Stimulated activated CD8-positive, alpha-beta memory T cell treated with anti-CD3 and anti-CD28 coated beads, Interleukin-15, amount 100 ng/mL, for 48 hours (primary cell): ENCODE data around the gene ZBTB46.
"Not testable (repeated sequence)": the region's sequence is repeated elsewhere in the genome, so short reads cannot be mapped to it uniquely, and the experiment has no call there.

Experiments
- DNase-seq, 2 donors: peaks; one replicate each; pipeline ENCODE4 v3.0.0-alpha.2; 2020; ENCODE audit warnings: low read depth in 2 of 2

Gene ZBTB46

DNA sequence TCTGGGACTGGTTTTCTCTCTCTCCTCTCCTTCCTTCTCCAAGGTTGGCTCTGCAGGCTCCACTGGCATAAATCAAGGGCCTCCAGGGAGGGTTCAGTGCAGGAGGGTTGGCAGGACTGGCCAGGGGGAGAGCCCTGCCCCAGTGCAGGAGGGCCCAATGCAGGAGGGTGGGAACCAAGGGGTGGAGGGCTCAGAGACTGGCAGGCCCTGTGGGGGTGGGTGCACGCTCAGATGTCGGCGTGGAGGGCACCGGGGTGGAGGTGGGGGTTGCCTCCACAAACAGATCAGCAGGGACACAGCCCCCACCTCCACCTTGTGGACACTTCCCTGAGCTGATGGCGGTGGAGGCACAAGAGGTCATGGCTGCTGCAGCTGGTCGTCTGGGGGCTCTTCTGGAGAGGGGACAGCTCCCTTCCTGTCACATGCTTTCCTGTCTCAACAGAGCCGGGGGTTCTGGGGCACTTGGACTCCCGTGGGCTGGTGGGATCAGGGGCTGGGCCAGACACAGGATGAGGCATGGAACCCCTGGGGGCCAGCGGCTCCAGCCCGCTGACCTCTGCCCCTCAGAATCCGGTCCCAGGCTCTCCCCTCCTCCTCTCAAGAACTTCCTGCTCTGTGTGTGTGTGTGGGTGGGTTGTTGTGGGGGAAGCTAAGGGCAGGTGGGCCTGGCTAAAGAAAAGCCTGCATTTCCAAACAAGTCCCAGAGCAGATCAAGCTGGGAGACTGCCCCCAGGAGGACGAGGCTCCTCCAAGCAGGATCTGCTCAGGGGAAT lies 27.5 kb upstream of the ZBTB46 start:
- DNase-seq: no peak

DNA sequence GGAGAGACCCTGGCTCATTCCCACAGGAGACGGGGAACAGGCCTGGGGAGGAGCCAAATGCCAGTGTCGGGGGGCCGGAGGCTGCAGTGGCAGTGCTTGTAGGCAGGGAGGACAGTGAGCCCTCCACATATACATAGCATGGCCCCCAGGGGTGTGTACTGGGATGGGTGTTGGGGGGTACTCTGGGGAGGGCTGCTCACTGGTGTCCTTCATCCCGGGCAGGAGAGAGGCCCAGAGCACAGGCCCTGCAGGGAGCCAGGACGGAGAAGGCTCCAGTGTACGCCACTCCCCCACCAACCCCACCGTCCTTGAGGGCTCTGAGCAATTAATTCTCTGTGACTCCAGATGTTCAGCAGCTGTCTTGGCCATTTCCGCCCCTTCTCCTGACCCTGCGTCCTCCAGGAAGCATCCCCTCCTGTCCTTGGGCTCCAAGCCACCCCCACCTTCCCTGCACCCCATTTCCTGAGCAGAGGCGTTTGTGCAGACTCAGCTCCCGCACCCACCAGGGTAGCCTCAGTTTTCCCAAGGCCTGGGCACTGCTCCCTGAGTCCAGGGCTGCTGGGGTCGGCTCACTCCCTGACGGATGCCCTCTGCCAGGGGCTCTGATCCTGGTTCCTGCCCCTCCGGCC lies 26.8 kb upstream of the ZBTB46 start:
- DNase-seq: no peak

DNA sequence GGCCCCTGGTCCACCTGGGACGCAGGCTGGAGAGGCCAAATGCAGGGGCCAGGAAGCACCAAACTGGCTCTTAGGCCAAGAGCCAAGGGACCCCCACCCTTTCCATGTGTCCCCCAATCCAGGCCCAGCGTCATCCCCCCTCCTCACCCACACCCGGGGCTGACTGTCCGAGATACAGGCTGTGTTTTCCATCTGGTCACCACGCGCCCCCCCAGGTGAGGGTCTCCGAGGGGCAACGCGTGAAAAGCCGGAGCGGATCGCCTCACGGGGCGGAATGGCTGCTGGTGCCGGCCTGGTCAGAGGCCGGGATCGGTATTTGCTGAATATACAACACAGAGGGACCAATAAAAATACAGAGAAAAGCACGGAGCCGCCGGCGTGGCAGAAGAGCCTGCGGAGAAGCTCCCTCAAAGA lies 25.0 kb upstream of the ZBTB46 start:
- DNase-seq: no peak

DNA sequence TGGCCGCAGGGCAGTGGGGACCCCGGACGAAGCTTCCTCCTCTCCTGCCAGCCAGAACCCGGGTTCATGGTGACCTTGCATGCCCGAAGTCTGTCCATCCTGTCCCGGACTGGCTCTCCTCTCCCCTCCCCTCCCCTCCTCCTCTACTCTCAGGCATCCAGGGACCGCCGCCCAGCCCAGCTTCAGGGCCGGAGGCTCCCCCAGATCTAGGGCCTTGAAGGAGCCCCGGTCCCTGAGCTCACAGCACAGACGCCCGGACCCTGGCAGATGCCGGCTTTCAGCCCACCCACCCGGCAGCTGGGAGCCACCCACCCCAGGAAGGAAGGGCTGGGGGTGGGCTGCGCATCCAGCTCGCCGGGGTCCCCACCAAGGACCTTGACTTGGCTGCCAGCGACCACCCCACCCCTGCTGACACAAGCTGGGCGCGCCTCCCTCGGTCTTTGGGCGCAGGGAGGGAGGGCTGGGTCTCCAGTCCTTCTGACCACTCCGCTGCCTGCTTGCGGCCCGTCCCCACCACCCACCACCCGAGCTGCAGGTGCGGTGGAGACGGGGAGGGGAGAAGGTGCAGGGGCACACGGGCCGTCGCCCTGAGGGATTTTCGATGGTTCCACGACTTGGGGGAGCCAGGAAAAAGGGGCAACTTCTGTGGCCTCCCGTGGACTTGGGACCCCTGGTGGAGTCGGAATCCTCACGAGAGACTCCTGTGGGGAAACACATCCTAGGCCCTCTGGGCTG lies 24.5 kb upstream of the ZBTB46 start:
- no peak for DNase-seq

DNA sequence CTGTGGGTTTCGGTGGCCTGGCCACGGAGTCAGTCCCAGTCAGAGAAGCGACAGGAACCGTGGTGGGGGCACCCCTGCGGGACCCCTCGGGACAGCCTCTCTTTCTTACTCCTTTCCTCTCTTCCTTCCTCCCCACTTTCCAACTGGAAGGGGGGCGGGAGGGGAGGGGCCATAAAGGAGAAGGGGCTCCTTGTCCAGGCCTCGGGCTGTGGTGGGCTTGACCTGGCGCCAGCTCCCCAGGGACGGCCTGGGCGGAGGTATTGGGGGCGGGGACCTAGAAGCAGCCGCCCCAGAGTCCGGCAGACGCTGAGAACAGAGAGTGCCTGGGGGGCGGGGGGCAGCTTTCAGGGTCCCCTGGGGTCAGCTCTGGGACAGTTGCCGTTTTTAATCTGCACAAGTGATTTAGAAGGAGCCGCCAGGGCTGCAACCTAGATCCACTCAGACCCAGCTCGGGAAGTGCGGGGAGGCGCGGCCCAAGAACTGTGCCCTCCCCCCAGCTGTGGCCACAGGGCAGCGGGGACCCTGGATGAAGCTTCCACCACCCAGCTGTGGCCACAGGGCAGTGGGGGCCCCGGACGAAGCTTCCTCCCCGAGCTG lies 23.8 kb upstream of the ZBTB46 start:
- no peak for DNase-seq

DNA sequence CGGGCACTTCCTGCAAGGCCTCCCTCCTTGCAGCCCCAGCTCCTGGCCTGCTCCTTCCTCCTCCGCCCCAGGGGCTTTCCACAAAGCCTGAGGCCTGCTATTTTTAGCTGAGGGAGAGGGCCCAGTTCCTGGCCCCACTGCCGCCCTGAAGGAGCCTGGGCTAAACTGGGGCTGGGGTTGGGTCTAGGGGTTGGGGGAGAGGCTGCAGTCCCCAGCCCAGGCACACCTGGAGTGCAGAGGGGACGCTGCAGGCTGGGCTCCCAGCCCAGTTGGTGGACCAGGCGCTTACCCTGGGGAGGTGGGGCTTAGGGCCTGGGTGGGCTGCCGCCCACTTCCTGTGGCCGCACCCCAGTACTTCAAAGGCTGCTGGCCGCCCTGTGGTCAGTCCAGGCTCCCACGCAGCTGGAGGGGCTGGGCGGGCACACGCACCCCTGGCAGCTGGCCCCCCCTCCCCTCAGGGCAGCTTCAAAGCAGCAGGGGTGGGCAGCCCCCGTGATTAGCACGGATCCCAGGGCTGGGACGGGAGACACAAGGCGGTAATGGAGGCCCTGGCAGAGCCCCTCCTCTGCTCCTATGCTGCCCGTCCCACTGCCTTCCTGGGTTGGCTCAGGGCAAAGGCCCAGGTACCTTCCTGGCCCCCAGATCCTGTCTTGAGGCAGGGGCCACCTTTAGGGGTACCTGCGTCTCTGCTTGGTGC lies 23.2 kb upstream of the ZBTB46 start:
- DNase-seq: no peak

DNA sequence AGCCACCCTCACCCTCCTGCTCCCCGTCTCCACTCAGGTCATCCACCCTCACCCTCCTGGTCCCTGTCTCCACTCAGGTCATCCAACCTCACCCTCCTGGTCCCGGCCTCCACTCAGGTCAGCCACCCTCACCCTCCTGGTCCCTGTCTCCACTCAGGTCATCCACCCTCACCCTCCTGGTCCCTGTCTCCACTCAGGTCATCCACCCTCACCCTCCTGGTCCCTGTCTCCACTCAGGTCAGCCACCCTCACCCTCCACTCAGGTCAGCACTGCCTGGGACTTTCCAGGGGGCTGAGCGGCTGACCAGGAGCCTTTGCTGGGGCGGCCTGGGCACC lies 22.6 kb upstream of the ZBTB46 start:
- not testable (repeated sequence) for DNase-seq

DNA sequence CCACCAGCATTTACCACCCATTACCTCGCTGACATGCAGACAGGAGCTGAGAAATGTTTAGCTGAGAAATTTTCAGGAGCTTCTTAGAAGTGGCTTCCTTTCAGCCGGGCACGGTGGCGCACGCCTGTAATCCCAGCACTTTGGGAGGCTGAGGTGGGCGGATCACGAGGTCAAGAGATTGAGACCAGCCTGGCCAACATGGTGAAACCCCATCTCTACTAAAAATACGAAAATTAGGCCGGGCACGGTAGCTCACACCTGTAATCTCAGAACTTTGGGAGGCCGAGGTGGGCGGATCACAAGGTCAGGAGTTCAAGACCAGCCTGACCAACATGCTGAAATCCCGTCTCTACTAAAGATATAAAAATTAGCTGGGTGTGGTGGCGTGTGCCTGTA lies 20.5 kb upstream of the ZBTB46 start:
- not testable (repeated sequence) for DNase-seq

DNA sequence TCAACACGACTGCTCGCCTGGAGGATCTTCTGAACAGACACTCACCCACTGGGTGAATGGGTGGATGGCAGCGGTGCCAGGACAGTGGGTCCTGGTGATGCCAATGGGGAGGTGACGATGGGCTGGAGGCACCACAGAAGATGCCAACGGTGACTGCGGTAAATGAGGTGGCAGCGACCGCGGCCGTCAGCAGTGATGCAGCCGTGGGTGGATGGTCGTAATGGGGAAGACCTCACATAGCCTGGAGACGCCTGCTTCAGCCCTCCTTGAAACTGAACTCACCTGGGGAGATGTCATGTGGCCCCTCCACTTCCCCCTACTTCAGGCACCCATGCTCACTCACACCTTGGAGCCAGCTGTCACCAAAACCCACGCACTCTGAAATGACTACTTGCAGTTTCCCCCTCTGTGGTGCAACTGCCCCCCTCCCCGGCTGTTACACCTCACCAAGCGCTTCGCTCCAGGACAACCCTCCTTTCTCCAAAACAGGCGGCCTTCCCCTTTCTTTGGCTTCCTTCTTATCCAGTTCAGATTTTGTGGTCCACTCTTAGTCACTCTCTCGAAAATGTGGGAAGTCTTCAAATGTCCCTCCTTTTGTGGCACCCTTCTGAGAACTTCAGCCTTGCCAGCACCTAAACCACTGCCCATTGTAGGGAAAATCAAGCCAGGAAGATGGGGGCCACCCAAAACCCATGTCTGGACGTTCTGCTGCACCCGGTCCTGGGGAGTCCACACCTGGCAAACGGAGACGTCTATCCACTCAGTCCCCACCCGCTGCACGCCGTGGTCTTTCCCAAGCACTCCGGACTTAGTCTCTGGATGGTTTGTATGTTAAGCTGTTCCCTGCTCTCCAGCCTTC lies 19.9 kb upstream of the ZBTB46 start:
- DNase-seq: peak; percentile 62 to 63

DNA sequence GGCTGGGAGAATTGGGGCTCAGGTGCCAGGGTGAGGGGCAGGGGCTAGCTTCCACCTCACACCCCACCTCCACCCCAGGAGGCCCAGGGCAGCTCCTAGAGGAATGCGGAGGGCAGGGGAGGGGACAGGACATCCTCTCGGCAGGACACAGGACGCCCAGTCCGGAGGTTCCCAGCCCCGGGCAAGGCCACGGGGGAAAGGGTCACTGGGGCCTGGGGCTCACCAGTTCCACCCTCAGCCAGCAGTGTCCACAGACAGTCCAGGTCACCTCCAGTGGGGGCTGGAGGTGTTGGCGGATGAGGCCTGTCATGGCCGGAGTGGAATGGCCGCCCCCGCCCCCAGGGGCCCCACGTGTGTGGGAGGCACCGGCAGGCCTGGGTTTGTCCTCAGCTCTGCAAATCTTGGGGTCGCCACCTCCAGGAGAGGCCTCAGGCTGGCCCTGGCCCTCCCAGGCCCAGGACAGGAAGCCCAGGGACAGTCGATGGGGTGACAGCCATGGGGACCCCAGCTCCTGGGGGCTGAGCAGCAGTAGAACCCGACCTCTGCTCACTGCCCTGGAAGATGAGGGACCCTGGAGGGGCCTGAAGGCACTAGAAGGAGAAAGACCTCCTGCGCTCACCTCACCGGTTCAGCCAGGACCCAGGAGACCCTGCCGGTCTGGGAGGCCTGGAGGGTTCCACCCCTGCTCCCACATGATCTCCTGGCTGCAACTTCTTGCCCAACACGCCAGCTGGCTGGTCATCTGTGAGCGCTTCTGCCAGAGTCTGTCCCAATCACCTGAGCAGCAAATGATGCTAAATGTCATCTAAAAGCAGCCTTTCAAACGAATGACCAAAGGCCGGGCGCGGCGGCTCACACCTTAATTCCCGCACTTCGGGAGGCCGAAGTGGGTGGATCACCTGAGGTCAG lies 17.2 kb upstream of the ZBTB46 start:
- no peak for DNase-seq

DNA sequence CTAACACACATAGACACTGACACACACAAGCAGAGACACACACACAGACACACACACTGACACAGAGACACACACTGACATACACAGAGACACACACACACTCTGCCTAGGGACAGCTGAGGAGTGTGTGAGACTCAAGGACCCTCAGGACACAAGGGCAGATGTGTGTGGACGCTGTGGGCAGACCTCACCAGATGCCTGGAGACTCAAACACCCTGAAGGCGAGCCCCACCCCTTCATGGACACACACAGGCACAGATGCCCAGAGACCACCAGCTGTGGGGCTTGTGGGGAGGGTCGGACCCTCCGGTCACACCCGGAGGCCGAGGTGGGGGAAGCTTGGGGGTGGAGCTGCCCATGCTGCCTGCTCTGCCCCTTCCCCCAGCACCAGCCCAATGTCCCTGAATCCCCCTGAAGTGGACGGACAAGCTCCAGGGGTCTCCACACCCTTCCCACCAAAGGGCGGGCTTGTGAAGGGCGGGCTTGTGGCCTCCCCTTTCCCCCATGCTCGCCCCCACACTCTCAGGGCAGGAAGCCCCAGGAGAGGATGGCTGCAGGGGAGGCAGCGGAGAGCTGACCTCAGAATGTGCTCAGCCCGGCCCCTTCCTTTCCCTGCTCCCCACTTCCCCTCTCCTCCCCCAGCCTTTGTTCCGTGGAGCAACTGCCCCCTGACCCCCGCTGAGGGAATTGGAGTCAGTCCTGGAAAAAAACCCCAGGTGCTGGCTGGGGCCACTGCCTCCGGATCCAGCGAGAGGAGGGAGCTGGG lies 16.4 kb upstream of the ZBTB46 start:
- DNase-seq: no peak

DNA sequence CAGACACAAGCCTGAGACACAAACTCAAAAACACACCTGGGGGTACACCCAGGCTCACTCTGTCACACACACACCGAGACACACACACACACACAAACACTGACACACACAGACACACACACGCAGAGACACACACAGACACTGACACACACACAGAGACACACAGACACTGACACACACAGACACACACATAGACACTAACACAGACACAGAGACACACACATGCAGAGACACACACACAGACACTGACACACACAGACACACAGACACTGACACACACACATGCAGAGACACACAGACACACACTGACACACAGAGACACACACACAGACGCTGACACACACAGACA lies 15.8 kb upstream of the ZBTB46 start:
- DNase-seq: no peak

DNA sequence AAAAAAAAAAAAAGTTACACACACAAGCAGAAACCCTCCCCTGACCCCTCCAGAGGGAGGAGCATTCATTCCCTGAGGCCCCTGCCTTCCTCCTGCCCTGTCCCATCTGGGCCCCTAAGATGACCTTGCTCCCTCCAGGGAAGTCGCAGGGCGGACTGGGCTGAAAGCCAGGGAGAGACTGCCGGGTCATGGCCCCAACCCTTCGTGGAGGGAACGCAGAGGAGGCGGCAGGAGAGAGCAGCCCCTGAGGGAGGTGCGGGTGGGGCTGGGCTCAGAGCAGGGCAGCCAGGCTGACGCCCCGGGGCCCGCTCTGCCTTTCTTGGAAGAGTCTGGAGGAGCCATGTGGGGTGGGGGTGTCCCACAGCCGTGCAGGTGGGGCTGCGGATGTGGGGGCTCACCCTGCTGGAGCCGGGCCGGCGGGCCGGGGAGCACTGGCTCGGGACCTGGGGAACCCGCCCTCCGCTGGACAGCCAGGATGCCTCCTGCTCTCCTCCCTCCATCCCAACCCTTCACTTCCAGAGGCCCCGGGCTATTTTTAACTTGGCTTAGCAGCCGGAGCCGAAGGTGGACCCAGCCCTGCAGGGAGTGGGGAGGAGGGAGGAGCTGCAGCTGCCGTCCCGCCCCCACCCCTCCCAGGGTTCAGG lies 15.2 kb upstream of the ZBTB46 start:
- DNase-seq: no peak

DNA sequence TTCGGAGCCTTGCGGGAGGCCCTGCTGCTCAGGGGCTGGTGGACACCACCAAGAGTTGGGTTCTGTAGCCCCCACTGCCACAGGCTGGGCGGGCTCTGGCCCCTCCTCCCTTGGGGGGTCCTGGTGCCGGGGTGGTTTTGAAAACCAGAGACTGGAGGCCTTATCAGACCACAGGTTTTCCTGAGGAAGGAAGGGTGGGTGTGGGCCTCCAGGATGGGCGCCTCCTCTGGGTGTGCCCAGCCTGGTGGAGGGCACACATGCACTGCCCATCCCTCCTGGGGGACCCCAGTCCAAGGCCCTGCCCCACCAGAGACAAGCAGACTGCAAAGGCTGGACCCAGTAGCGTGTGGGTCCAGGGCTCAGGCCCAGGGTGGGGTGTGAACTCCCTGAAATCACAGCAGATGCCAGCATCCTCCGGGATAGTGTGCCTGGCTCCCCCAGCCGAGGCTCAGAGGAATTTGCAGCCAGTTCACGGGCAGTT lies 13.5 kb upstream of the ZBTB46 start:
- no peak for DNase-seq

DNA sequence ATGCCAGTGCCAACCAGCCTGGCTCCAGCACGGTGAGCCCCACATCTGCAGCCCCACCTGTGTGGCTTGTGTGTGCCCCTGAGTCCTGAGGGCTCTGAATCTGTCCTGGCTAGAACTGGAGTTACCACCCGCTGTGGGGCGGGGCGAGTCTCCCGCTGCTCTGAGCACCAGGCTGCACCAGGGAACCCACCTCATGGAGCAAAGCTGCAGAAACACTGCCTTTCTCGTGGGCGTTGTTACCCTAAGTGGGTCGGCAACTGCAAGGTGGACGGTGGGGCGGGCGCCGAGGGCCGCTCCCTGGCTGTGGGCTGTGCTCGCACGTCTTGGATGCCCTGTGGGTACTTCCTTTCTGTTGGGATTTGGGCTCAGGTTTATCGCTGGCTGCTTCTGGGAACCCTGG lies 12.7 kb upstream of the ZBTB46 start:
- DNase-seq: no peak

DNA sequence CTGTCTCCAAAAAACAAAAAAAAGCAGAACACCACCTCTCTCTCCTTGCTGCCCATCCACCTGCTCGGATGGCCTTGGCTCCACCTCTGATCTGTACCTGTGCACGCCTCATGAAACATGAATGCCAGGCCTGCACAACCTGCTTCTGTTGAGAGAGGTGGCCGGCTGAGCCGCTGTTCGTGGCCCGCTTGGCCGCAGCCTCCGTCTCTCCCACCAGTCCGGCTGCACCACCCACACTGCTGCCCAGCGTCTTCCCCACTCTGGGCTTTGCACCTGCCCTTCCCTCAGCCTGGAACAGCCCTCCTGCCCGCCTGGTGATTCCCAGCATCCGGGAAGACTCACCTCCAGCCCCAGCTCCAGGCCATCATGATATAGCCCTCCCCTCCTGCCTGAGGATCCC lies 12.2 kb upstream of the ZBTB46 start:
- no peak for DNase-seq

DNA sequence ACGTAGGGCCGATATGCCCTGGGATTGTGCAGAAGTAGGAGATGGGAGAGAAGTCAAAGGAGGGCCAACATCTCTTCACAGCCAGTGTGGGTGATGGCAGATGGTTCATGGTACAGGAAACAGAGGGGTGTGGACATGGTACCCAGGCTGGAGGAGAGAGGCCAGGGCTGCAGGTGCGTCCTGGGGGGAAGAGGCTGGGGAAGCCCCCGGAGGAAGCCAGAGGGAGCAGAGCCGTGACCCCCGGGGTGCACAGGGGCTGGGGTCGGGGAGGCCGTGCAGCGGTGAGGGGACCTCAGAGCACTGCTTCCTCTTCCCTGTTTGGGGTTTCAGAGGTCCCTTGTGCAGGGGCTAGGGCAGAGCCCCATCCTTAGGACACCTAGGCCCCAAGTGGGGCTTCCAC lies 11.2 kb upstream of the ZBTB46 start:
- no peak for DNase-seq

DNA sequence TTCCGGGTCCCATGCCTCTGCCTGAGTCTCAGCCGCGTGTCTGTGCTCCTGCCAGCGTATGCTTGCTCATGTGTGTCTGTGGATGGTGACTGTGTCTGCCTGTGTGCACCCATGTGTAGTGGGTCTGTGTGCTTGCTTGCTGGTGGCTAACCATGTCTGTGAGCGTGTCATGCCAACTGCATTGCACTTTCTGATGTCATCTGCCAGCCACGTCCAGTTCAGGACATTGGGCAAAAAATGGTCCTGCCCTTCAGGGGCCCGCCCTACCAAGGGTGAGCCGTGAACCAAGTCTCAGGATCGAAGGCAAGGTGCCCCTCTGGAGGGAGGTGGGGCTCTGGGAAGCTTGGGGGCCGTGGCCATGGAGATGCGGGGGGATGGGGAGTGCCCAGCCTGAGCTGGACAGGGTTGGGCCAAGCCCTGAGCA lies 9.4 kb upstream of the ZBTB46 start:
- DNase-seq: no peak

DNA sequence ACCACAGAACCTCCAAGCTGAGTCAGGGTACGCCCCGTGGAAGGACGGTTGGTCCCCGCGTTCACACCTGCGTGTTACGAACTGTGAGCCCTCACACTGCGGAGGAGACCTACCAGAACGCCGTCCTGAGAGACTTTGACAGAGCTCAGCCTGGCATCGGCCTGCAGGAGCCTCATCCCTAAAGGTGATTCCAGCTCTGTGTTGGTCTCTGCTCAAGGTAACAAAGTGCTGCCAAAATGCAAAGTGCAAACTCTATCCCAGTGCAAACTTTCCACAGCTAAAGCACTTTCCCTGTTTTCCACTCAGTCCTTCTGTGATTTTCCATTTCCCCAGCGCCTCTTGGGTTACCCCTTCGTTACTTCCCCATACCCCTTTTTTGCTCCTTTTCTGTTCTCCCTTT lies 8.6 kb upstream of the ZBTB46 start:
- no peak for DNase-seq
